H9 (cell line): ENCODE measurements around the gene CD79A. TPM values are rescaled to one million over a fixed set of nuclear protein-coding genes. Genes with fewer than 3 reads are reported as not detected.

Experiments used
- DNase-seq: peaks from one replicate; pipeline ENCODE4 v3.0.0-alpha.2; 2017
- H2AFZ ChIP-seq: one replicate; pipeline ENCODE4 v1.6.1; 2013; ENCODE audit warnings: mild to moderate bottlenecking, low read length, control low read depth, moderate library complexity
- H2AK5ac ChIP-seq: 2 replicates; pipeline ENCODE4 v1.6.1; 2013; ENCODE audit warnings: low read length, control low read depth, mixed read lengths; ENCODE audit not compliant: insufficient read length
- H2BK120ac ChIP-seq: one replicate; pipeline ENCODE4 v1.6.1; 2013; ENCODE audit warnings: low read depth, mild to moderate bottlenecking, low read length, control low read depth, inconsistent platforms; ENCODE audit not compliant: poor library complexity, severe bottlenecking
- H2BK12ac ChIP-seq: 2 replicates; pipeline ENCODE4 v1.6.1; 2013; ENCODE audit warnings: low read length, control low read depth, mixed read lengths, low read depth; ENCODE audit not compliant: insufficient read length
- H2BK15ac ChIP-seq: 2 replicates; pipeline ENCODE4 v1.6.1; 2013; ENCODE audit warnings: low read depth, low read length, control low read depth
- H2BK20ac ChIP-seq: one replicate; pipeline ENCODE4 v1.6.1; 2013; ENCODE audit warnings: low read depth, mild to moderate bottlenecking, low read length, control low read depth, inconsistent platforms; ENCODE audit not compliant: poor library complexity, severe bottlenecking
- H2BK5ac ChIP-seq: 2 replicates; pipeline ENCODE4 v1.6.1; 2013; ENCODE audit warnings: low read length, control low read depth, mixed read lengths; ENCODE audit not compliant: insufficient read length
- H3K14ac ChIP-seq: 2 replicates; pipeline ENCODE4 v1.6.1; 2013; ENCODE audit warnings: low read length, control low read depth; ENCODE audit not compliant: insufficient read depth
- H3K18ac ChIP-seq: 2 replicates; pipeline ENCODE4 v1.6.1; 2013; ENCODE audit warnings: low read depth, mild to moderate bottlenecking, mixed read lengths, low read length, control low read depth; ENCODE audit not compliant: insufficient read length
- H3K23ac ChIP-seq: 2 replicates; pipeline ENCODE4 v1.6.1; 2013; ENCODE audit warnings: low read length, control low read depth, mixed read lengths, low read depth; ENCODE audit not compliant: insufficient read length
- H3K23me2 ChIP-seq: 2 replicates; pipeline ENCODE4 v1.6.1; 2013; ENCODE audit warnings: low read depth, mild to moderate bottlenecking, mixed read lengths, low read length, control low read depth; ENCODE audit not compliant: insufficient read length, poor library complexity, severe bottlenecking
- H3K27ac ChIP-seq: 2 replicates; pipeline ENCODE4 v1.5.1; 2013; ENCODE audit warnings: low read length, control low read depth, mixed read lengths, low read depth; ENCODE audit not compliant: insufficient read length
- H3K27me3 ChIP-seq: 2 replicates; pipeline ENCODE4 v1.6.1; 2013; ENCODE audit warnings: low read length, control low read depth, inconsistent platforms; ENCODE audit not compliant: insufficient read depth
- H3K4ac ChIP-seq: 2 replicates; pipeline ENCODE4 v1.6.1; 2013; ENCODE audit warnings: low read depth, mild to moderate bottlenecking, control low read depth, inconsistent platforms, low read length, moderate library complexity
- H3K4me1 ChIP-seq: 2 replicates; pipeline ENCODE4 v1.6.1; 2013; ENCODE audit warnings: low read length, control low read depth, inconsistent platforms; ENCODE audit not compliant: insufficient read depth
- H3K4me2 ChIP-seq: 2 replicates; pipeline ENCODE4 v1.6.1; 2013; ENCODE audit warnings: low read length, control low read depth, mixed read lengths; ENCODE audit not compliant: insufficient read length, insufficient read depth
- H3K56ac ChIP-seq: 2 replicates; pipeline ENCODE4 v1.6.1; 2013; ENCODE audit warnings: low read depth, mild to moderate bottlenecking, mixed read lengths, low read length, control low read depth; ENCODE audit not compliant: insufficient read length
- H3K79me1 ChIP-seq: 2 replicates; pipeline ENCODE4 v1.6.1; 2013; ENCODE audit warnings: low read depth, mild to moderate bottlenecking, moderate library complexity, low read length, control low read depth, inconsistent platforms; ENCODE audit not compliant: insufficient read depth, poor library complexity, severe bottlenecking
- H3K79me2 ChIP-seq: 2 replicates; pipeline ENCODE4 v1.6.1; 2013; ENCODE audit warnings: low read length, control low read depth, inconsistent platforms; ENCODE audit not compliant: insufficient read depth
- H3K9ac ChIP-seq: 2 replicates; pipeline ENCODE4 v1.6.1; 2013; ENCODE audit warnings: low read length, control low read depth, mixed read lengths; ENCODE audit not compliant: insufficient read length; ENCODE audit errors: extremely low read depth
- H3K9me3 ChIP-seq: one replicate; pipeline ENCODE4 v1.6.1; 2013; ENCODE audit warnings: low read depth, low read length, inconsistent platforms; ENCODE audit not compliant: control insufficient read depth
- H3T11ph ChIP-seq: one replicate; pipeline ENCODE4 v1.6.1; 2013; ENCODE audit warnings: mild to moderate bottlenecking, low read length, control low read depth, inconsistent platforms
- H4K20me1 ChIP-seq: one replicate; pipeline ENCODE4 v1.6.1; 2013; ENCODE audit not compliant: control insufficient read depth, insufficient read length, insufficient read depth
- H4K5ac ChIP-seq: 2 replicates; pipeline ENCODE4 v1.6.1; 2013; ENCODE audit warnings: low read depth, mild to moderate bottlenecking, mixed read lengths, low read length, control low read depth; ENCODE audit not compliant: insufficient read length
- H4K8ac ChIP-seq: replicated peaks from 2 replicates; pipeline ENCODE4 v1.6.1; 2013; ENCODE audit warnings: low read length, control low read depth, mixed read lengths, low read depth; ENCODE audit not compliant: insufficient read length
- H4K91ac ChIP-seq: 2 replicates; pipeline ENCODE4 v1.6.1; 2013; ENCODE audit warnings: low read depth, mild to moderate bottlenecking, moderate library complexity, mixed read lengths, low read length, control low read depth; ENCODE audit not compliant: insufficient read length
- H3K27ac Mint-ChIP-seq, 3 experiments: 2 replicates in 2 of 3; 3 replicates in 1 of 3; pipeline ENCODE4 v1.8.0; 2020 to 2021; ENCODE audit warnings: mixed read lengths in 3 of 3, mild to moderate bottlenecking in 1 of 3, moderate library complexity in 1 of 3
- H3K27me3 Mint-ChIP-seq: 2 replicates; pipeline ENCODE4 v1.8.0; 2021; ENCODE audit warnings: low read depth, mild to moderate bottlenecking, moderate library complexity, mixed read lengths
- H3K36me3 Mint-ChIP-seq, 3 experiments: 2 replicates in 2 of 3; 3 replicates in 1 of 3; pipeline ENCODE4 v1.8.0; 2020 to 2021; ENCODE audit warnings: low read depth in 3 of 3, mixed read lengths in 3 of 3; ENCODE audit not compliant: insufficient read depth in 1 of 3
- H3K4me1 Mint-ChIP-seq, 2 experiments: 2 replicates each; pipeline ENCODE4 v1.8.0; 2020; ENCODE audit warnings: mixed read lengths in 2 of 2
- H3K4me3 Mint-ChIP-seq, 2 experiments: 2 replicates in 1 of 2; 3 replicates in 1 of 2; pipeline ENCODE4 v1.8.0; 2020 to 2021; ENCODE audit warnings: mild to moderate bottlenecking in 2 of 2, mixed read lengths in 2 of 2, moderate library complexity in 1 of 2
- H3K9me3 Mint-ChIP-seq, 2 experiments: 2 replicates in 1 of 2; 3 replicates in 1 of 2; pipeline ENCODE4 v1.8.0; 2020; ENCODE audit warnings: mild to moderate bottlenecking in 2 of 2, mixed read lengths in 2 of 2, moderate library complexity in 1 of 2
- WGBS: extraction: QIAGEN DNeasy Blood & Tissue Kit; methylation state at CpG from one replicate; pipeline ENCODE4 v1.1.7; 2013; ENCODE audit warnings: missing lambda C conversion rate, low lambda C conversion rate, mixed read lengths; ENCODE audit not compliant: insufficient read length; ENCODE audit errors: extremely low coverage; 5-methylcytosine and 5-hydroxymethylcytosine counted together
- total RNA-seq: library from RNA; stranded (reverse); gene quantifications from 2 replicates; pipeline ENCODE4 v1.2.1, GENCODE V29; 2021
- TF ChIP-seq, protein P1 (sequence below): fragments of 200-600 bp; sonication (generic); conservative IDR thresholded peaks from 3 replicates; pipeline ENCODE4 v1.8.0; 2021; ENCODE audit warnings: antibody characterized with exemption, mild to moderate bottlenecking

CD79A gene
- total RNA-seq, 1 experiment from 2014 or later = 0.22 TPM

DNA sequence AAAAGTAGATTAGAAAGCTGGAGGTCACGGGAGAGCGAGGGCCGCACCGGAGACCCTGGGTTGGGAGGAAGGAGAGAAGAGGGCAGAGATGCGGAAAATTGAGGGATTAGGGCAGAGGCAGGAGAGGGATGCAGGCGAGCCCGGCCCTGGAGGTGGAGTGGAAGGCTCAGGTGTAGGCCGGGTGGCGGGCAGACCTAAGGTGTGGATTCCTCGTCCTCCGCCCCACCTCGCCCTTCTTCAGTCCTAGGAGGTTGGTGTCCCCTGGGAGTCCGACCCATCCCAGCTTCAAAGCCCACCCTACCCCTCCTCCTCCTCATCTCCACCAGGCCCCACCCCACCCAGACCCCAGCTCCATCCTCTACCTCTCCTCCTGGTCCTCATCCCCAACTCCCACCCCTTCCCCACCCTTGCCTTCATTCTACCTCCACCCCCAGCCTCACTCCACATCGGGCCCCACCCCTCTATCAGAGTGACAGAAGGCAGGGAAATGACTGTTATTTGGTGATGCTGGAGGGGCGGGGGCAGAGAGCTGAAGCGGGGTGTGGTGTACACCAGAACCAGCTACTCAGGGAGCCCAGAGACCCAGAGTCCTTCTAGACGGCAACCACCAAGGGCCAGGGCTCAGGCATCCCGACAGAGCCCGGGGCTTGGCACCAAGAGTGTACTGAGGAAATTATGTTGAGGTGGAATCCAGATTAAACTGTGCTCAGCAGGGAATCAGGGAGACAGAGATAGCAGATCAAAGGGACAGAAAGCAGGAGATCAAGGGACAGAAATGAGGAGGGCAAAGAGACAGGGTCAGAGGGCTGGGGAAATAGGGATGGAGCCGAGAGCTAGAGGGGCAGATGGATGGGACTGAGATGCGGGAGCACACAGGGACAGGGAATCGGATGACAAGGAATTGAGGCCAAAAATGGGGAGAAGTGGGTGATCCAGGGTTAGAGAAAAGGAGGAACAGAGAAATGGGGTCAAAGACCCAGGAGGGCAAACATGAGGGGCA, 44.8 kb downstream of the CD79A start:
- Histone ChIP-seq H3K27ac (no peak overlapping the region), H3T11ph (no peak overlapping the region), H3K9me3 (no peaks in the 10 kb centered on the region), H3K18ac (no peak overlapping the region), H3K27me3 (peaks cover 92% of the 10 kb centered on the region), H2BK120ac (no peak overlapping the region), H3K4ac (no peak overlapping the region), H3K4me1 (no peaks in the 10 kb centered on the region; the same call in 1 of the 2 replicates), H3K23me2 (no peaks in the 10 kb centered on the region), H2BK12ac (no peak overlapping the region), H2AK5ac (no peak overlapping the region), H3K23ac (no peak overlapping the region), H4K20me1 (peaks cover 5% of the 10 kb centered on the region), H3K4me2 (peak overlapping the region; percentile 51), H2AFZ (no peak overlapping the region), H2BK15ac (no peak overlapping the region), H4K8ac (no peak overlapping the region), H3K14ac (no peak overlapping the region), H3K9ac (no peak overlapping the region), H2BK5ac (no peak overlapping the region), H3K56ac (no peak overlapping the region), H2BK20ac (no peak overlapping the region), H3K79me2 (no peaks in the 10 kb centered on the region), H3K79me1 (no peaks in the 10 kb centered on the region), H4K5ac (no peak overlapping the region), H4K91ac (no peak overlapping the region)
- Mint-ChIP-seq H3K4me3 (peak overlapping the region in 1 of 2 experiments; percentile 70; a peak in 3 of 5 replicates), H3K4me1 (peaks cover 0 to 14% of the 10 kb centered on the region in 2 experiments; a peak in 2 of 4 replicates), H3K36me3 (no peaks in the 10 kb centered on the region), H3K27ac (no peak overlapping the region), H3K27me3 (peaks cover 16% of the 10 kb centered on the region), H3K9me3 (no peaks in the 10 kb centered on the region; a peak in 2 of 5 replicates)
- TF ChIP-seq, protein P1, sequence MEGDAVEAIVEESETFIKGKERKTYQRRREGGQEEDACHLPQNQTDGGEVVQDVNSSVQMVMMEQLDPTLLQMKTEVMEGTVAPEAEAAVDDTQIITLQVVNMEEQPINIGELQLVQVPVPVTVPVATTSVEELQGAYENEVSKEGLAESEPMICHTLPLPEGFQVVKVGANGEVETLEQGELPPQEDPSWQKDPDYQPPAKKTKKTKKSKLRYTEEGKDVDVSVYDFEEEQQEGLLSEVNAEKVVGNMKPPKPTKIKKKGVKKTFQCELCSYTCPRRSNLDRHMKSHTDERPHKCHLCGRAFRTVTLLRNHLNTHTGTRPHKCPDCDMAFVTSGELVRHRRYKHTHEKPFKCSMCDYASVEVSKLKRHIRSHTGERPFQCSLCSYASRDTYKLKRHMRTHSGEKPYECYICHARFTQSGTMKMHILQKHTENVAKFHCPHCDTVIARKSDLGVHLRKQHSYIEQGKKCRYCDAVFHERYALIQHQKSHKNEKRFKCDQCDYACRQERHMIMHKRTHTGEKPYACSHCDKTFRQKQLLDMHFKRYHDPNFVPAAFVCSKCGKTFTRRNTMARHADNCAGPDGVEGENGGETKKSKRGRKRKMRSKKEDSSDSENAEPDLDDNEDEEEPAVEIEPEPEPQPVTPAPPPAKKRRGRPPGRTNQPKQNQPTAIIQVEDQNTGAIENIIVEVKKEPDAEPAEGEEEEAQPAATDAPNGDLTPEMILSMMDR = no peak
- DNase-seq = no peak
- no CpG with 5 or more reads among the region's 22 CpGs for WGBS
